GM12891 (cell line): ENCODE measurements around the gene STMN3.

Source experiments
- POLR2A ChIP-seq: IDR thresholded peaks from 2 replicates; pipeline ENCODE4 v1.6.1; 2011; ENCODE audit warnings: low read depth, low read length, control low read depth
- POLR2AphosphoS5 ChIP-seq: IDR thresholded peaks from 2 replicates; pipeline ENCODE4 v1.6.1; 2011; ENCODE audit warnings: low read depth, low read length, control low read depth

DNA sequence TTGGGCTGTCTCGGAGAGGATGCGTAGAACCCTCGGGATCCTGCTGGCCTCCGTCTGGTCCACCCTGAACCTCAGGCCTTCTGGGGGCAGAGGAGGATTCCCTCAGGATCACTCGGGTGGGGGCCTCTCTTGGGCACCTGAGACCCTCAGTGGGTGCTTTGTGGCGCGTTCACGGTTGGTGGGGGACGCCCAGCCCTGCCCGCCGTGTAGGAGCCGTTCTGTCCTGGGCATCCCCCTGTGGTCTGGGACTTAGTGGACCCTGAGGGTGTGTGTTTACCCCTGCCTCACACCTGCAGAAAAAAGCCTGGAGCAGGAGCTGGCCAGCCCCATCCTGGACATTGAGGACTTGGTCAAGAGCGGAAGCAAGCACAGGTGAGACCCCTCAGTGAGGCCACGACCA is 12.5 kb upstream of the STMN3 start:
- TF ChIP-seq POLR2A, result no peak
- TF ChIP-seq POLR2AphosphoS5, result no peak
